Activated naive CD8-positive, alpha-beta T cell treated with anti-CD3 and anti-CD28 coated beads, Interleukin-2, amount 10 ng/mL, durations not matched to agents 7 days and 5 days (primary cell): ENCODE results near the gene MSH3. TPM values are rescaled to one million over a fixed set of nuclear protein-coding genes. Genes with fewer than 3 reads are reported as not detected.

Source experiments
- ATAC-seq: fragments of 150-1000 bp; cut with Tn5 transposase; one replicate; pipeline ENCODE4 v1.10.0; 2021; ENCODE audit warnings: low read depth, moderate library complexity
- POLR2A ChIA-PET: fragments of 350-600 bp; sonication (Branson Sonifier 250); formaldehyde crosslinking; loops from one replicate; lab custom pipeline; 2021; ENCODE audit warnings: antibody characterized with exemption; lab: Charles Lee
- DNase-seq: peaks from one replicate; pipeline ENCODE4 v3.0.0; 2021
- H3K27ac Mint-ChIP-seq: one replicate; pipeline ENCODE4 v1.8.0; 2022; ENCODE audit warnings: mild to moderate bottlenecking, mixed read lengths
- H3K27me3 Mint-ChIP-seq: one replicate; pipeline ENCODE4 v1.8.0; 2022; ENCODE audit warnings: mild to moderate bottlenecking, moderate library complexity, mixed read lengths
- H3K36me3 Mint-ChIP-seq: one replicate; pipeline ENCODE4 v1.8.0; 2021; ENCODE audit warnings: mild to moderate bottlenecking, mixed read lengths
- H3K4me1 Mint-ChIP-seq: one replicate; pipeline ENCODE4 v1.8.0; 2021; ENCODE audit warnings: mixed read lengths
- H3K4me3 Mint-ChIP-seq: one replicate; pipeline ENCODE4 v1.8.0; 2022; ENCODE audit warnings: mild to moderate bottlenecking, moderate library complexity, mixed read lengths
- H3K9me3 Mint-ChIP-seq: one replicate; pipeline ENCODE4 v1.8.0; 2021; ENCODE audit warnings: mixed read lengths
- total RNA-seq, 2 experiments: library from RNA; stranded (reverse); gene quantifications; one replicate each; pipeline ENCODE4 v1.2.3, GENCODE V29; 2021

MSH3 gene
- 10 to 100 TPM; 18.1 to 18.6 TPM for total RNA-seq

- Mint-ChIP-seq H3K36me3 (peaks cover 24% of the 10 kb centered on the region), H3K27ac (peak within 1 kb of the TSS; percentile 96), H3K27me3 (no peaks in the 10 kb centered on the region), H3K4me1 (peaks cover 17% of the 10 kb centered on the region), H3K4me3 (peak within 1 kb of the TSS; percentile 90), H3K9me3 (no peaks in the 10 kb centered on the region)
- peak; percentile 91 for DNase-seq
- POLR2A ChIA-PET, result interaction anchor here (0.6 to 2.0 kb wide), 8 partner anchors 10 to 647 kb away, joined by 3 to 7 read pairs (median 4); partner anchors contain the start of genes ZCCHC9 and ZFYVE16
- peak; percentile 42 for ATAC-seq
These were observed at the start of gene MSH3, which contains the start of gene DHFR for GRCh38 chr5:80654391-80655230. MSH3 (plus strand) TSS chr5:80654652; CDS start chr5:80654728, 76 bp downstream. DHFR (minus strand) TSS chr5:80654983; CDS start chr5:80654489, 494 bp downstream.

- Mint-ChIP-seq H3K4me3 (no peak overlapping the region), H3K27me3 (no peaks in the 10 kb centered on the region), H3K36me3 (peaks cover 6% of the 10 kb centered on the region), H3K4me1 (peaks cover 2% of the 10 kb centered on the region), H3K9me3 (peaks cover 6% of the 10 kb centered on the region), H3K27ac (no peak overlapping the region)
- POLR2A ChIA-PET, result interaction anchor here (0.6 kb wide), 1 partner anchor 25 kb away, joined by 4 read pairs; no protein-coding TSS in a partner anchor
- no peak for ATAC-seq
- no peak for DNase-seq
These were observed 47.1 kb upstream of the MSH3 start for GRCh38 chr5:80607343-80607742.

GRCh38 chr5:80607832-80608231, 46.6 kb upstream of the MSH3 start:
- H3K4me1 Mint-ChIP-seq, result peaks cover 2% of the 10 kb centered on the region
- ATAC-seq (no peak), DNase-seq (no peak)
- POLR2A ChIA-PET, result no interaction called here
- H3K9me3 Mint-ChIP-seq, result peaks cover 6% of the 10 kb centered on the region
- no peak overlapping the region for H3K27ac Mint-ChIP-seq
- H3K27me3 Mint-ChIP-seq, result no peaks in the 10 kb centered on the region
- no peak overlapping the region for H3K4me3 Mint-ChIP-seq
- peaks cover 6% of the 10 kb centered on the region for H3K36me3 Mint-ChIP-seq

- DNase-seq (no peak), ATAC-seq (no peak)
- Mint-ChIP-seq H3K4me1 (peaks cover 2% of the 10 kb centered on the region), H3K27me3 (no peaks in the 10 kb centered on the region), H3K27ac (no peak overlapping the region), H3K36me3 (peaks cover 8% of the 10 kb centered on the region), H3K9me3 (peaks cover 6% of the 10 kb centered on the region), H3K4me3 (no peak overlapping the region)
- POLR2A ChIA-PET, result no interaction called here
These were observed 45.7 kb upstream of the MSH3 start for GRCh38 chr5:80608731-80609130.

GRCh38 chr5:80609692-80610091, 44.8 kb upstream of the MSH3 start:
- DNase-seq (no peak), ATAC-seq (no peak)
- Mint-ChIP-seq H3K27ac (no peak overlapping the region), H3K4me3 (no peak overlapping the region), H3K27me3 (no peaks in the 10 kb centered on the region), H3K36me3 (peaks cover 8% of the 10 kb centered on the region), H3K9me3 (peaks cover 6% of the 10 kb centered on the region), H3K4me1 (peaks cover 2% of the 10 kb centered on the region)
- POLR2A ChIA-PET, result no interaction called here

GRCh38 chr5:80615266-80615914, 39.1 kb upstream of the MSH3 start:
- Mint-ChIP-seq H3K9me3 (peaks cover 2% of the 10 kb centered on the region), H3K4me1 (peaks cover 9% of the 10 kb centered on the region)
- ATAC-seq, result no peak

GRCh38 chr5:80618438-80618837, 36.0 kb upstream of the MSH3 start:
- Mint-ChIP-seq H3K27ac (no peak overlapping the region), H3K4me1 (peaks cover 9% of the 10 kb centered on the region), H3K4me3 (no peak overlapping the region), H3K27me3 (no peaks in the 10 kb centered on the region), H3K36me3 (peaks cover 33% of the 10 kb centered on the region), H3K9me3 (no peaks in the 10 kb centered on the region)
- ATAC-seq (no peak), DNase-seq (no peak)
- POLR2A ChIA-PET, result no interaction called here

More at GRCh38 chr5:80615266-80615914, 39.1 kb upstream of the MSH3 start:
- Mint-ChIP-seq H3K27me3 (no peaks in the 10 kb centered on the region), H3K4me3 (no peak overlapping the region), H3K27ac (no peak overlapping the region), H3K36me3 (peaks cover 20% of the 10 kb centered on the region)
- DNase-seq, result no peak
- POLR2A ChIA-PET, result no interaction called here

- no peaks in the 10 kb centered on the region for H3K27me3 Mint-ChIP-seq
- ATAC-seq, result no peak
- H3K36me3 Mint-ChIP-seq, result peaks cover 32% of the 10 kb centered on the region
- H3K4me1 Mint-ChIP-seq, result peaks cover 9% of the 10 kb centered on the region
- no peaks in the 10 kb centered on the region for H3K9me3 Mint-ChIP-seq
- POLR2A ChIA-PET, result no interaction called here
- DNase-seq, result no peak
- H3K4me3 Mint-ChIP-seq, result no peak overlapping the region
- no peak overlapping the region for H3K27ac Mint-ChIP-seq
These were observed 35.4 kb upstream of the MSH3 start for GRCh38 chr5:80619086-80619485.

GRCh38 chr5:80620211-80620610, 34.2 kb upstream of the MSH3 start:
- no peak overlapping the region for H3K27ac Mint-ChIP-seq
- no peak overlapping the region for H3K4me3 Mint-ChIP-seq
- H3K36me3 Mint-ChIP-seq, result peaks cover 32% of the 10 kb centered on the region
- POLR2A ChIA-PET, result interaction anchor here (1.2 kb wide), 1 partner anchor 37 kb away, joined by 3 read pairs; no protein-coding TSS in a partner anchor
- no peaks in the 10 kb centered on the region for H3K27me3 Mint-ChIP-seq
- H3K4me1 Mint-ChIP-seq, result peaks cover 9% of the 10 kb centered on the region
- H3K9me3 Mint-ChIP-seq, result no peaks in the 10 kb centered on the region
- no peak for ATAC-seq
- no peak for DNase-seq

- no peaks in the 10 kb centered on the region for H3K27me3 Mint-ChIP-seq
- no peaks in the 10 kb centered on the region for H3K4me1 Mint-ChIP-seq
- H3K36me3 Mint-ChIP-seq, result peaks cover 29% of the 10 kb centered on the region
- DNase-seq (no peak), ATAC-seq (no peak)
- H3K9me3 Mint-ChIP-seq, result no peaks in the 10 kb centered on the region
- no peak overlapping the region for H3K4me3 Mint-ChIP-seq
- no peak overlapping the region for H3K27ac Mint-ChIP-seq
- POLR2A ChIA-PET, result no interaction called here
These were observed 31.7 kb upstream of the MSH3 start for GRCh38 chr5:80622756-80623155.

- Mint-ChIP-seq H3K27me3 (no peaks in the 10 kb centered on the region), H3K4me3 (no peak overlapping the region), H3K27ac (no peak overlapping the region), H3K4me1 (no peaks in the 10 kb centered on the region), H3K36me3 (peaks cover 26% of the 10 kb centered on the region), H3K9me3 (no peaks in the 10 kb centered on the region)
- ATAC-seq, result no peak
- POLR2A ChIA-PET, result interaction anchor here (1.4 kb wide), 1 partner anchor 32 kb away, joined by 3 read pairs; no protein-coding TSS in a partner anchor
- no peak for DNase-seq
These were observed 30.5 kb upstream of the MSH3 start for GRCh38 chr5:80623999-80624398.

- Mint-ChIP-seq H3K36me3 (peaks cover 26% of the 10 kb centered on the region), H3K4me3 (no peak overlapping the region), H3K9me3 (no peaks in the 10 kb centered on the region), H3K27me3 (no peaks in the 10 kb centered on the region), H3K27ac (no peak overlapping the region), H3K4me1 (no peaks in the 10 kb centered on the region)
- ATAC-seq (no peak), DNase-seq (no peak)
- POLR2A ChIA-PET, result interaction anchor here (1.4 kb wide), 1 partner anchor 31 kb away, joined by 3 read pairs; no protein-coding TSS in a partner anchor
These were observed 29.2 kb upstream of the MSH3 start for GRCh38 chr5:80625230-80625629.

GRCh38 chr5:80629281-80629680, 25.2 kb upstream of the MSH3 start:
- no peak overlapping the region for H3K27ac Mint-ChIP-seq
- POLR2A ChIA-PET, result no interaction called here

More at GRCh38 chr5:80629281-80629680, 25.2 kb upstream of the MSH3 start:
- no peak overlapping the region for H3K4me3 Mint-ChIP-seq
- H3K27me3 Mint-ChIP-seq, result no peaks in the 10 kb centered on the region
- H3K36me3 Mint-ChIP-seq, result peaks cover 27% of the 10 kb centered on the region
- H3K4me1 Mint-ChIP-seq, result peaks cover 1% of the 10 kb centered on the region
- DNase-seq (no peak), ATAC-seq (no peak)
- no peaks in the 10 kb centered on the region for H3K9me3 Mint-ChIP-seq
